ENCODE measurements around the gene AFF2.

The AFF2 gene

GRCh38 chrX:148984238-148984637, 483.8 kb downstream of the AFF2 start:
- no peak for DNase-seq (ENCODE audit: extremely low read depth in 1 of 2, low read depth in 1 of 2)

- DNase-seq (ENCODE audit: extremely low read depth in 1 of 2, low read depth in 1 of 2): no peak
Measured at GRCh38 chrX:148991502-148991901, 491.1 kb downstream of the AFF2 start.

GRCh38 chrX:148995661-148996060, 495.2 kb downstream of the AFF2 start:
- no peak for DNase-seq (ENCODE audit: extremely low read depth in 1 of 2, low read depth in 1 of 2)

GRCh38 chrX:149002320-149002719, 501.9 kb downstream of the AFF2 start:
- no peak for DNase-seq (ENCODE audit: extremely low read depth in 1 of 2, low read depth in 1 of 2)

GRCh38 chrX:149003863-149004660, 503.6 kb downstream of the AFF2 start:
- DNase-seq (ENCODE audit: extremely low read depth in 1 of 2, low read depth in 1 of 2): no peak

GRCh38 chrX:149004936-149005335, 504.5 kb downstream of the AFF2 start:
- DNase-seq (ENCODE audit: extremely low read depth in 1 of 2, low read depth in 1 of 2): no peak

GRCh38 chrX:149006235-149006634, 505.8 kb downstream of the AFF2 start:
- DNase-seq (ENCODE audit: extremely low read depth in 1 of 2, low read depth in 1 of 2): no peak

GRCh38 chrX:149007423-149007822, 507.0 kb downstream of the AFF2 start:
- no peak for DNase-seq (ENCODE audit: extremely low read depth in 1 of 2, low read depth in 1 of 2)

- no peak for DNase-seq (ENCODE audit: extremely low read depth in 1 of 2, low read depth in 1 of 2)
Measured at GRCh38 chrX:149010013-149010852, 509.8 kb downstream of the AFF2 start.

- DNase-seq (ENCODE audit: extremely low read depth in 1 of 2, low read depth in 1 of 2): no peak
Measured at GRCh38 chrX:149010853-149011224, 510.4 kb downstream of the AFF2 start.

- DNase-seq (ENCODE audit: extremely low read depth in 1 of 2, low read depth in 1 of 2): no peak
Measured at GRCh38 chrX:149013081-149013480, 512.7 kb downstream of the AFF2 start.

- DNase-seq (ENCODE audit: extremely low read depth in 1 of 2, low read depth in 1 of 2): no peak
Measured at GRCh38 chrX:149021159-149021558, 520.7 kb downstream of the AFF2 start.

- DNase-seq (ENCODE audit: extremely low read depth in 1 of 2, low read depth in 1 of 2): no peak
Measured at GRCh38 chrX:149022485-149022884, 522.1 kb downstream of the AFF2 start.

- no peak for DNase-seq (ENCODE audit: extremely low read depth in 1 of 2, low read depth in 1 of 2)
Measured at GRCh38 chrX:149032449-149032848, 532.0 kb downstream of the AFF2 start.

GRCh38 chrX:149036086-149036485, 535.7 kb downstream of the AFF2 start:
- DNase-seq (ENCODE audit: extremely low read depth in 1 of 2, low read depth in 1 of 2): no peak

- no peak for DNase-seq (ENCODE audit: extremely low read depth in 1 of 2, low read depth in 1 of 2)
Measured at GRCh38 chrX:149037281-149037870, 537.0 kb downstream of the AFF2 start.

GRCh38 chrX:149039057-149039456, 538.6 kb downstream of the AFF2 start:
- no peak for DNase-seq (ENCODE audit: extremely low read depth in 1 of 2, low read depth in 1 of 2)

- DNase-seq (ENCODE audit: extremely low read depth in 1 of 2, low read depth in 1 of 2): no peak
Measured at GRCh38 chrX:149040873-149041535, 540.6 kb downstream of the AFF2 start.

GRCh38 chrX:149043401-149043800, 543.0 kb downstream of the AFF2 start:
- no peak for DNase-seq (ENCODE audit: extremely low read depth in 1 of 2, low read depth in 1 of 2)

- DNase-seq (ENCODE audit: extremely low read depth in 1 of 2, low read depth in 1 of 2): no peak
Measured at GRCh38 chrX:149044471-149044870, 544.1 kb downstream of the AFF2 start.

- no peak for DNase-seq (ENCODE audit: extremely low read depth in 1 of 2, low read depth in 1 of 2)
Measured at GRCh38 chrX:149045645-149046210, 545.3 kb downstream of the AFF2 start.
